Mucosa of rectum (tissue), 2 donors: ENCODE results near the gene AKAP17A.
"Not testable (repeated sequence)": the region's sequence is repeated elsewhere in the genome, so short reads cannot be mapped to it uniquely, and the experiment has no call there.

Experiments
- H3K27ac ChIP-seq, 2 donors: one replicate each; pipeline ENCODE4 v1.7.0; 2013; ENCODE audit warnings: inconsistent platforms in 2 of 2, low read depth in 2 of 2, low read length in 2 of 2
- H3K27me3 ChIP-seq, 2 donors: one replicate each; pipeline ENCODE4 v1.7.0; 2013; ENCODE audit warnings: low read length in 2 of 2; ENCODE audit not compliant: control insufficient read depth in 2 of 2, insufficient read depth in 2 of 2
- H3K36me3 ChIP-seq, 2 donors: one replicate each; pipeline ENCODE4 v1.7.0; 2013; ENCODE audit warnings: low read length in 2 of 2; ENCODE audit not compliant: control insufficient read depth in 2 of 2, insufficient read depth in 2 of 2
- H3K4me1 ChIP-seq, 2 donors: one replicate each; pipeline ENCODE4 v1.7.0; 2013; ENCODE audit warnings: low read length in 2 of 2, mild to moderate bottlenecking in 1 of 2; ENCODE audit not compliant: control insufficient read depth in 2 of 2, insufficient read depth in 2 of 2
- H3K4me3 ChIP-seq, 2 donors: one replicate each; pipeline ENCODE4 v1.7.0; 2013; ENCODE audit warnings: low read length in 2 of 2
- H3K9ac ChIP-seq, 2 donors: one replicate each; pipeline ENCODE4 v1.7.0; 2013; ENCODE audit warnings: low read length in 2 of 2, low read depth in 1 of 2, mild to moderate bottlenecking in 1 of 2
- H3K9me3 ChIP-seq, 2 donors: one replicate each; pipeline ENCODE4 v1.7.0; 2013; ENCODE audit warnings: low read length in 2 of 2; ENCODE audit not compliant: control insufficient read depth in 2 of 2
- donor health status: healthy.
- donor health status: Normal muscosa, but diverticular disease.

AKAP17A gene

DNA sequence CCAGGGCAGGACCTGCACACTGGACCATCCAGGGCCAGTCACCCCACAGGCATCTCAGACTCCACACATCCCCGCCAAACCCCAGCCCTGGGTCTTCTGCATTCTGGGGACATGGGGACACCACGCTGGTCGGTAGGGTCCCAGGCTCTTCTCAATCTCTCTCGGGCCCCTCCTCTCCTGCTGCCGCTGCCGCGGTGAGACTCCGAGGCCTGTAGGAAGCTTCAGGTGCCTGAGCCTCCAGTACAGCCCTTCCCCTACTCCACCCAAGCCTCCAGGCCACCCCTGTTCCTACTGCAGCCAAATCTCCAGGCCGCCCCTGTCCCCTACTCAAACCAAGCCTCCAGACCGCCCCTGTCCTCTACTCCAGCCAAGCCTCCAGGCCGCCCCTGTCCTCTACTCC lies 17.9 kb downstream of the AKAP17A start:
- Histone ChIP-seq H3K9me3 (no peaks in the 10 kb centered on the region), H3K4me1 (no peaks in the 10 kb centered on the region), H3K27me3 (no peaks in the 10 kb centered on the region), H3K27ac (no peak overlapping the region), H3K4me3 (no peak overlapping the region), H3K36me3 (peaks cover 0 to 2% of the 10 kb centered on the region in 2 donors), H3K9ac (no peak overlapping the region)

DNA sequence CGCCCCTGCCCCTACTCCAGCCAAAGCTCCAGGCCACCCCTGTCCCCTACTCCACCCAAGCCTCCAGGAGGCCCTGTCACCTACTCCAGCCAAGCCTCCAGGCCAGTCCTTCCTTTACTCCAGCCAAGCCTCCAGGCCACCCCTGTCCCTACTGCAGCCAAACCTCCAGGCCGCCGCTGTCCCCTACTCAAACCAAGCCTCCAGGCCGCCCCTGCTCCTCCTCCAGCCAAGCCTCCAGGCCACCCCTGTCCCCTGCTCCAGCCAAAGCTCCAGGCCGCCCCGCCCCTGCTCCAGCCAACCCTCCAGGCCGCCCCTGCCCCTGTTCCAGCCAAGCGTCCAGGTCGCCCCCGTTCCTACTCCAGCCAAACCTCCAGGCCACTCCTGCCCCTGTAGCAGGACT lies 18.4 kb downstream of the AKAP17A start:
- Histone ChIP-seq H3K9me3 (no peaks in the 10 kb centered on the region), H3K27me3 (no peaks in the 10 kb centered on the region), H3K9ac (no peak overlapping the region), H3K36me3 (peaks cover 0 to 2% of the 10 kb centered on the region in 2 donors), H3K4me1 (no peaks in the 10 kb centered on the region), H3K27ac (no peak overlapping the region), H3K4me3 (no peak overlapping the region)

DNA sequence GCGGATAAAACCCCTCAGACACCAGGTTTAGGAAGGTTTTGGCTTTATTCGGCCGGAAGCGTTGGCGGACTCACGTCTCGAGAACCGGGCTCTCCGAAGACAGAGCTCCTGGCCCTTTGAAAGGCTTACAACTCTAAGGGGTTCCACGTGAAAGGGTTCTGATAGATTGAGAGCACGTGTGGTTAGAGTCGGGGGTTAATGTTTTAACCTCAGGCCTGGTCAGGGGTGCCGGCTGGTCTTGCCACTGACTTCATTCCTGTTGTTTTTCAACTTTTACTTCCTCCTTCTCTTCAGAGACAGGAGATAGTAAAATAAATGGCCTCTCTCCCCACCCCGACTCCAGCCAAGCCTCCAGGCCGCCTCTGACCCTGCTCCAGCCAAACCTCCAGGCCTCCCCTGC lies 18.8 kb downstream of the AKAP17A start:
- no peak overlapping the region for H3K4me3 ChIP-seq
- H3K4me1 ChIP-seq: no peaks in the 10 kb centered on the region
- peaks cover 0 to 2% of the 10 kb centered on the region in 2 donors for H3K36me3 ChIP-seq
- H3K27me3 ChIP-seq: no peaks in the 10 kb centered on the region
- H3K9ac ChIP-seq: no peak overlapping the region
- no peaks in the 10 kb centered on the region for H3K9me3 ChIP-seq
- H3K27ac ChIP-seq: no peak overlapping the region

DNA sequence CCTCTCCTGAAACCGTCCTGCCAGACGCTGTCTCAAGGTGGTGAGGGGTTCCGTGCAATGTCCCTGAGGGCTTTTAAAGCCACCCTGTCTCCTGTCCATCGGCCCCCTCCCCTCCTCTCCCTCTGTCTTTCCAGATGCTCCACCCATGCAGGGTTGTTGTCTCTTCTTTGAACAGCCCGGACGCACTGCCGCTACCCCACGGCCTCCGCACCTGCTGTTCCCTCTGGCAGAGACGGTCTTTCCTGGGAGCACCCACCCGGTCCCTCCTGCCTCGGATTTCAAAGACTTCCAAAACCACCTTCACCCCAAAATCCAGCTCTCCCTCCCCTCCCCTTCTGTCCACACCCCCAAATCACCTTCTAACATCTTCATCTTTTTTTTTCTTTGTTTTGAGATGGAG lies 19.3 kb downstream of the AKAP17A start:
- Histone ChIP-seq H3K9ac (no peak overlapping the region), H3K9me3 (no peaks in the 10 kb centered on the region), H3K36me3 (peaks cover 0 to 2% of the 10 kb centered on the region in 2 donors), H3K4me1 (no peaks in the 10 kb centered on the region), H3K27me3 (no peaks in the 10 kb centered on the region), H3K4me3 (no peak overlapping the region), H3K27ac (no peak overlapping the region)

DNA sequence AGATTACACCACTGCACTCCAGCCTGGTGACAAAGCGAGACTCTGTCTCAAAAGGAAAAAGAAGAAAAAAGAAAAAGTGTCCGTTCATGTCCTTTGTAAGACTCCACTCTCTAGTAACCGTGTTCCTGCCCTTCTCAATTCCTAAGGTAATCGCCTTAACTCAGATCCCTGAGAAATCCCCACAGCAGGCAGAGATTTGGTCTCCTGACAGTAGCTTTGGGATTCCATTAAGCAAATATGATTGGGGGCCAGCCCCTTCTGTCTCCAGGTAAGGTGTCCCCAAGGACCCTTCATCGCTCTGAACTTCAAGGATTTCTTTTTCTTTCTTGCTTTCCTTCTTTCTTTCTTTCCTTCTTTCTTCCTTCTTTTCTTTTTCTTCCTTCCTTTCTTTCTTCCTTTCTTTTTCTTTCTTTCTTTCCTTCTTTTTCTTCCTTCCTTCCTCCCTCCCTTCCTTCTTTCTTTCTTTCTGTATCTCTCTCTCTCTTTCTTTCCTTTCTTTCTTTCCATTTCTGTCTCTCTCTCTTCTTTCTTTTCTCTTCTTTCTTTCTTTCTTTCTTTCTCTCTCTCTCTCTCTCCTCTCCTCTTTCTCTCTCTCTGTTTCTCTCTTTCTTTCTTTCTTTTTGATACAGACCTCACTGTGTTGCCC lies 21.4 kb downstream of the AKAP17A start:
- Histone ChIP-seq H3K4me3 (no peak overlapping the region), H3K4me1 (no peaks in the 10 kb centered on the region), H3K36me3 (no peaks in the 10 kb centered on the region), H3K27me3 (no peaks in the 10 kb centered on the region), H3K27ac (no peak overlapping the region), H3K9me3 (no peaks in the 10 kb centered on the region), H3K9ac (no peak overlapping the region)

DNA sequence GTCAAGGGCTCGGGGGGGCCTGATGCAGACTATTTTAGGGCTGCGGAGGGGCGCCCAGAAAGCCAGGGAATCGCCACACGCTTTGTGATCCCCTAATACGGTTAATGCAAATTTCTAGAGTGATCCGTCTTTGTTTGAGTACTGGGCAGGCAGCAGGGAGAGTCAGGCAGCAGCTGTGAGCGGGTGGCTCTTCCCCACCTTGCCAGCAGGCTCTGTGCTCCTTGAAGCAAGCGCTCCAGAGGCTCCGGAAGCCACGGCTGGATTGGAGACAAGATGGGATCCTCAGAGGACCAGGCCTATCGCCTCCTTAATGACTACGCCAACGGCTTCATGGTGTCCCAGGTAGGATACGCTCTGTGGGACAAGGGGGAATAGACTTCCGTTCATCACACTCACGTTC lies 23.5 kb downstream of the AKAP17A start, which contains the start of gene ASMT:
Gene ASMT (plus strand): TSS at position 133 of the 400 bp plus-strand sequence. CDS start 141 bp downstream, at position 274.
- Histone ChIP-seq H3K27ac (no peak within 1 kb of the TSS), H3K9me3 (no peaks in the 10 kb centered on the region), H3K4me1 (no peaks in the 10 kb centered on the region), H3K27me3 (no peaks in the 10 kb centered on the region), H3K4me3 (no peak within 1 kb of the TSS), H3K36me3 (no peaks in the 10 kb centered on the region), H3K9ac (no peak within 1 kb of the TSS)

DNA sequence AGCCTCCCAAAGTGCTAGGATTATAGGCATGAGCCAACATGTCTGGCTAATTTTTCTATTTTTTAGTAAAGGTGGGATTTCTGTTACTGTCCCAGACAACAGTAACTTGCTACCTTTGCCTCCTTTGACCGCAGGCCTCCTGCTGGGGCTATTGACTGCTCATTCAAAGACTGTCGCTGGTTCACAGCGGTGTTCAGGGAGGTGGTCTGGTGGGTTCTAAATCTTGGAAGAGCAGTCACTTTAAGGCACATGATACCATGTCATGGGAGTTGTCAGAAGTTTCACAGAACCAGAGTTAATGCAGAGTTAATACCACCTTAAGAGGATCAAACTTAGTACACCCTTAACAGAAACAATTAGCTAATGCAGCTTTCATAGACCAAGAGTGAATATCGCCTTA lies 27.3 kb downstream of the AKAP17A start:
- no peak overlapping the region for H3K27ac ChIP-seq
- H3K9ac ChIP-seq: no peak overlapping the region
- H3K4me1 ChIP-seq: no peaks in the 10 kb centered on the region
- no peaks in the 10 kb centered on the region for H3K27me3 ChIP-seq
- H3K36me3 ChIP-seq: no peaks in the 10 kb centered on the region
- H3K4me3 ChIP-seq: no peak overlapping the region
- H3K9me3 ChIP-seq: no peaks in the 10 kb centered on the region

DNA sequence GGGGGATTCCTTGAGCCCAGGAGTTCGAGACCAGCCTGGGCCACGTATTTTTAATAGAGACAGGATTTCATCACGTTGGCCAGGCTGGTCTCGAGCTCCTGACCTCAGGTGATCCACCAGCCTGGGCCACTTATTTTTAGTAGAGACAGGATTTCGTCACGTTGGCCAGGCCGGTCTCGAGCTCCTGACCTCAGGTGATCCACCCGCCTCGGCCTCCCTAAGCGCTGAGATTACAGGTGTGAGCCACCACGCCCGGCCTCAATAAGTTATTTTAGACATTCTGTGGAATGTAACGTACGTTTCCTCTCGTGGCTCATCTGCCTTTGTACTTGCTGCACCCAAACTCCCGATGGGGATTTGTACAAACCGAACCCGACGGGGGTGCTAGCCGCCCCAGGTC lies 32.3 kb downstream of the AKAP17A start:
- no peaks in the 10 kb centered on the region for H3K9me3 ChIP-seq
- no peaks in the 10 kb centered on the region for H3K27me3 ChIP-seq
- H3K4me1 ChIP-seq: no peaks in the 10 kb centered on the region
- no peak overlapping the region for H3K27ac ChIP-seq
- H3K36me3 ChIP-seq: no peaks in the 10 kb centered on the region
- no peak overlapping the region for H3K9ac ChIP-seq
- no peak overlapping the region for H3K4me3 ChIP-seq

DNA sequence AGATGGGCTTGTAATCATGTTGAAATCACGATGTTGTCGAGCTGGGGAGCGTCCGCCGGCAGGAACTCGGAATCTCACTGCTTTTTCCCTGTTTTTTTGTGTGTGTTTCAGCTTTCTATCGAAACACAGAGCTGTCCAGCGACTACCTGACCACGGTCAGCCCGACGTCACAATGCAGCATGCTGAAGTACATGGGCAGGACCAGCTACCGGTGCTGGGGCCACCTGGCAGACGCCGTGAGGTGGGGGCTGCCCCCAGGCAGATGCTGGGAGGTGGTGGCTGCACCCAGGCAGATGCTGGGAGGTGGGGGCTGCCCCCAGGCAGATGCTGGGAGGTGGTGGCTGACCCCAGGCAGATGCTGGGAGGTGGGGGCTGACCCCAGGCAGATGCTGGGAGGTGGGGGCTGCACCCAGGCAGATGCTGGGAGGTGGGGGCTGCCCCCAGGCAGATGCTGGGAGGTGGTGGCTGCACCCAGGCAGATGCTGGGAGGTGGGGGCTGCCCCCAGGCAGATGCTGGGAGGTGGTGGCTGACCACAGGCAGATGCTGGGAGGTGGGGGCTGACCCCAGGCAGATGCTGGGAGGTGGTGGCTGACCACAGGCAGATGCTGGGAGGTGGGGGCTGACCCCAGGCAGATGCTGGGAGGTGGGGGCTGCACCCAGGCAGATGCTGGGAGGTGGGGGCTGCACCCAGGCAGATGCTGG lies 32.9 kb downstream of the AKAP17A start:
- H3K27me3 ChIP-seq, H3K4me3 ChIP-seq, H3K27ac ChIP-seq, H3K9ac ChIP-seq, H3K9me3 ChIP-seq, H3K4me1 ChIP-seq, H3K36me3 ChIP-seq: not testable (repeated sequence)

DNA sequence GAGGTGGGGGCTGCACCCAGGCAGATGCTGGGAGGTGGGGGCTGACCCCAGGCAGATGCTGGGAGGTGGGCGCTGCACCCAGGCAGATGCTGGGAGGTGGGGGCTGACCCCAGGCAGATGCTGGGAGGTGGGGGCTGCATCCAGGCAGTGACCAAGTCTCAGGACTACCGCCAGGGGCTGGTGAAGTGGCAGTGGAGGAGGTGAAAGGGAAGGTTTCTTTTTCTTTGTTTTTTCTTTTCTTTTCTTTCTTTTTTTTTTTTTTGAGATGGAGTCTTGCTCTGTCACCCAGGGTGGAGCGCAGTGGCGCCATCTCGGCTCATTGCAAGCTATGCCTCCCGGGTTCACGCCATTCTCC lies 33.4 kb downstream of the AKAP17A start:
- not testable (repeated sequence) for H3K4me1 ChIP-seq, H3K27me3 ChIP-seq, H3K27ac ChIP-seq, H3K4me3 ChIP-seq, H3K9me3 ChIP-seq, H3K9ac ChIP-seq, H3K36me3 ChIP-seq
